Colonic mucosa (tissue), 4 donors: ENCODE measurements around the gene ARL9. TPM values are rescaled to one million over a fixed set of nuclear protein-coding genes. Genes with fewer than 3 reads are reported as not detected.

Source experiments
- DNase-seq: peaks from one replicate; pipeline ENCODE4 v3.0.0-alpha.2; 2020
- H3K27ac ChIP-seq: fragments of 200-600 bp; one replicate; pipeline ENCODE4 v1.8.0; 2021
- H3K27me3 ChIP-seq: fragments of 200-600 bp; one replicate; pipeline ENCODE4 v1.8.0; 2021
- H3K36me3 ChIP-seq: fragments of 200-600 bp; one replicate; pipeline ENCODE4 v1.8.0; 2021
- H3K4me1 ChIP-seq: fragments of 200-600 bp; one replicate; pipeline ENCODE4 v1.8.0; 2021; ENCODE audit warnings: mild to moderate bottlenecking
- H3K4me3 ChIP-seq: fragments of 200-600 bp; one replicate; pipeline ENCODE4 v1.8.0; 2021
- H3K9ac ChIP-seq, 2 donors: one replicate each; pipeline ENCODE4 v1.7.0; 2013; ENCODE audit warnings: control low read depth in 2 of 2, low read depth in 2 of 2, low read length in 2 of 2
- H3K9me3 ChIP-seq: fragments of 200-600 bp; one replicate; pipeline ENCODE4 v1.8.0; 2021
- intact Hi-C: fragments of 100-400 bp; cut with DNase I; formaldehyde crosslinking; loops from one replicate; pipeline ENCODE4 v1.14.1; 2022
- total RNA-seq, 2 donors: library from RNA; stranded (reverse); fragmentation: NEBNext Ultra II Directional in 1 of 2; extraction: Animal tissue kit (Norgen Biotek cat#: 25700) in 1 of 2; gene quantifications; one replicate each; pipeline ENCODE4 v1.2.1, GENCODE V29; 2021
- TF ChIP-seq, protein P1 (sequence below): fragments of 200-600 bp; IDR thresholded peaks from one replicate; pipeline ENCODE4 v1.8.0; 2022; ENCODE audit warnings: antibody characterized with exemption, mild to moderate bottlenecking
- donor health status: healthy.
- donor health status: DM: no; HTN: no; CAD: no.
- donor health status: DM: no; HTN: no; CAD: no.

The ARL9 gene
- total RNA-seq, 2 donors from 2014 or later: 0.17 to 0.29 TPM

DNA sequence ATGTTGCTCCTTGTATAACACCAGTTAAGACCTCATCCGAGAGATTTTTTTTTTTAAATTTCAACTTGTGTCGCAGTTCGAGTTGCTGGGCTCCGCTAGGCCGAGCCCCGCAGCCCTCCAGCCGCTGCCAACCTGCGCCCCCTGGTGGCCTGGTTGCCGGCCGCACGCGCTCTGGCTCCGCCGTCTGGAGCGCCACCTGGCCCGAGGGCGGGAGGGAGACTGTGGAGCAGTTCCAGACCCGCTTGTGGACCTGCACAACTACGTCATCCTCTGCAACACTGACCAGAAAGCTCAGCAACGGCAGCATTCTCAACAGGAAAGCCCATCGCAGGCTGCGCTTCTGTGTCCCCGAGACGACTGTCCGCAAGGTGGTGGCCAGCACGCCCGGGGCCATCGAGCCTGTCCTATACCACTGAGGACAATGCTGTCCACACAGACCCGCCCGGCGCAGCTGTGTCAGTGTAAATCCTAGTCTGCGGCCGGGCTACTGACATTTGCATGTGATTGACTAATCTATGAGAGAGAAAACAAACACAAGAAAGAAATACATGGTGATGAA lies 39.1 kb downstream of the ARL9 start:
- Histone ChIP-seq H3K4me3 (peak overlapping the region; percentile 4), H3K4me1 (no peaks in the 10 kb centered on the region), H3K9me3 (no peaks in the 10 kb centered on the region), H3K27me3 (no peaks in the 10 kb centered on the region), H3K36me3 (no peaks in the 10 kb centered on the region), H3K9ac (peak overlapping the region; percentile 12 to 70), H3K27ac (no peak overlapping the region)
- DNase-seq: peak; percentile 86
- intact Hi-C loops: loop anchor here (5.0 kb wide), 2 partner anchors 117 to 597 kb away; partner anchors contain the start of gene CEP135
- TF ChIP-seq, protein P1, sequence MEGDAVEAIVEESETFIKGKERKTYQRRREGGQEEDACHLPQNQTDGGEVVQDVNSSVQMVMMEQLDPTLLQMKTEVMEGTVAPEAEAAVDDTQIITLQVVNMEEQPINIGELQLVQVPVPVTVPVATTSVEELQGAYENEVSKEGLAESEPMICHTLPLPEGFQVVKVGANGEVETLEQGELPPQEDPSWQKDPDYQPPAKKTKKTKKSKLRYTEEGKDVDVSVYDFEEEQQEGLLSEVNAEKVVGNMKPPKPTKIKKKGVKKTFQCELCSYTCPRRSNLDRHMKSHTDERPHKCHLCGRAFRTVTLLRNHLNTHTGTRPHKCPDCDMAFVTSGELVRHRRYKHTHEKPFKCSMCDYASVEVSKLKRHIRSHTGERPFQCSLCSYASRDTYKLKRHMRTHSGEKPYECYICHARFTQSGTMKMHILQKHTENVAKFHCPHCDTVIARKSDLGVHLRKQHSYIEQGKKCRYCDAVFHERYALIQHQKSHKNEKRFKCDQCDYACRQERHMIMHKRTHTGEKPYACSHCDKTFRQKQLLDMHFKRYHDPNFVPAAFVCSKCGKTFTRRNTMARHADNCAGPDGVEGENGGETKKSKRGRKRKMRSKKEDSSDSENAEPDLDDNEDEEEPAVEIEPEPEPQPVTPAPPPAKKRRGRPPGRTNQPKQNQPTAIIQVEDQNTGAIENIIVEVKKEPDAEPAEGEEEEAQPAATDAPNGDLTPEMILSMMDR: peak; percentile 99

DNA sequence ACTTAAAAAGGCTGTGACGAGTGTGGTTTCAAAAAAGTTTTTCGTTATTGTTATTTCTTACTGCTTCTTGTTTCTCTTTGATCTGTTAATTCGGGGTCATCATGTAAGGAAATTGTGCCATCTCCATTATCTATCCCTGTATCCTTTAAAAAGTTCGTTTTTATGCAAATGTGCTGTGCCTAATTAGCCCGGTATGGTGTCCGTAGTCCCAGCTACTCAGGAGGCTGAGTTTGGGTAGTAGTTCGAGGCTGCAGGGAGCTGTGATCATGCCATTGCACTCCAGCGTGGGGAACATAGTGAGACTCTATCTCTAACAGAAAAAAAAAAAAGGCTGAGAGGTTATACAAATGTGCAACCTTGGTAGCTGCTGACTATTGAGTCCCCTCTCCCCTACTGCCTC lies 45.1 kb downstream of the ARL9 start:
- H3K27me3 ChIP-seq: no peaks in the 10 kb centered on the region
- no peak overlapping the region for H3K9ac ChIP-seq
- H3K4me3 ChIP-seq: no peak overlapping the region
- no peak for DNase-seq
- intact Hi-C loops: no loop called here
- TF ChIP-seq, protein P1: no peak
- H3K9me3 ChIP-seq: no peaks in the 10 kb centered on the region
- no peak overlapping the region for H3K27ac ChIP-seq
- H3K36me3 ChIP-seq: no peaks in the 10 kb centered on the region
- H3K4me1 ChIP-seq: no peaks in the 10 kb centered on the region

DNA sequence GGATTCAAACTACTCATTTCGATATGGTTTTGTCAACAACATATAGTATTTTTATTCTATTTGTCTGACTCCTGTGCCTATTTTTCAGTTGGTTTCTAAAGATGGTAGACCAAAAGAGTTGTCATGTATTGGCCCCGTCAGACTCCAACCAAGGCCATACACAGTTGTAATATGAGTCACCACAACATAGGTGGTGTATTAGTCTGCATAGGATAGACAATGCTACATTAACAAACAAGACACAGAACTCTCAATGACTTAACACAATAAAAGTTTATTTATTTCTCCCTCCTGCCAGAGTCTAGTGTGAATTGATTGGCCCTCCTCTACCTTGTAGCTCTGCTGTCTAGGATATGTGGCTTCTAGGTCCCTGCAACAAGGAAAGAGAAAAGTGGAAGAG lies 45.9 kb downstream of the ARL9 start:
- TF ChIP-seq, protein P1: no peak
- no peak for DNase-seq
- Histone ChIP-seq H3K27me3 (no peaks in the 10 kb centered on the region), H3K36me3 (no peaks in the 10 kb centered on the region), H3K27ac (no peak overlapping the region), H3K9me3 (no peaks in the 10 kb centered on the region), H3K4me3 (no peak overlapping the region), H3K9ac (no peak overlapping the region), H3K4me1 (no peaks in the 10 kb centered on the region)
- intact Hi-C loops: no loop called here

DNA sequence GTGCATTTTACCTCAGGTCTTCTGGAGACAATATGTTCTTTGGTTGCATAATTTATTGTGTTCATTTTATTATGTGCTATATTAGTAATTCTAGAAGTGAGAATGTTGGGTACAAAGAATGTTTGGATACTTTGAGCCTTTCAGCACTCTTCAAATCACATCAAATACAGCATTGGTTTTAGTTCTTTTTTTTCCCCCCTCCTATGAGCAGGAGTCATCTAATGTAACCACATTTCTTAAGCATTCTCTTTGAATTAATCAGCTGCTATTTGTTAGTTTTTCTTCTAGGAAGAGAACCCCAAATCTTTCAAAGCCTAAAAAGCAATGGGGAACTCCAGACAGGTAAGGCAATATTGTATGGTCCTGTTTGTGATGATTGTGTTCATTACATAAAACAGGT lies 46.7 kb downstream of the ARL9 start:
- H3K27me3 ChIP-seq: no peaks in the 10 kb centered on the region
- H3K9ac ChIP-seq: no peak overlapping the region
- H3K36me3 ChIP-seq: no peaks in the 10 kb centered on the region
- DNase-seq: no peak
- no peaks in the 10 kb centered on the region for H3K4me1 ChIP-seq
- intact Hi-C loops: no loop called here
- no peak overlapping the region for H3K27ac ChIP-seq
- no peak overlapping the region for H3K4me3 ChIP-seq
- TF ChIP-seq, protein P1: no peak
- no peaks in the 10 kb centered on the region for H3K9me3 ChIP-seq

GRCh38 chr4:56570041-56570440 lies 64.5 kb downstream of the ARL9 start:
- no peaks in the 10 kb centered on the region for H3K27me3 ChIP-seq
- H3K9me3 ChIP-seq: no peaks in the 10 kb centered on the region
- TF ChIP-seq, protein P1: no peak
- H3K36me3 ChIP-seq: no peaks in the 10 kb centered on the region
- no peak overlapping the region for H3K27ac ChIP-seq
- H3K4me3 ChIP-seq: no peak overlapping the region
- H3K4me1 ChIP-seq: no peaks in the 10 kb centered on the region
- intact Hi-C loops: no loop called here
- DNase-seq: no peak
- no peak overlapping the region for H3K9ac ChIP-seq

Other genes with a start within 250 kb of the ARL9 start
- gene AASDH, start 118.3 kb upstream of the ARL9 start, total RNA-seq: 1 to 10 TPM; 7.4 to 7.8 TPM
- 10 to 100 TPM in 1 of 2 donors, 1 to 10 TPM in 1; 7.4 to 15.3 TPM for gene PPAT, start 70.2 kb upstream of the ARL9 start, total RNA-seq
- gene PAICS, start 69.5 kb upstream of the ARL9 start, total RNA-seq: 100 to 1,000 TPM in 1 of 2 donors, 10 to 100 TPM in 1; 55.3 to 138 TPM
- gene SRP72, start 38.2 kb upstream of the ARL9 start, total RNA-seq: 10 to 100 TPM; 74.4 to 79.6 TPM
- 1 to 10 TPM; 1.5 to 5.7 TPM for gene HOPX, start 175.5 kb downstream of the ARL9 start, total RNA-seq